Measurements from ENCODE around the gene AMMECR1L. TPM values are rescaled to one million over a fixed set of nuclear protein-coding genes. Genes with fewer than 3 reads are reported as not detected.
"Not testable (repeated sequence)": the region's sequence is repeated elsewhere in the genome, so short reads cannot be mapped to it uniquely, and the experiment has no call there.

Gene AMMECR1L
- total RNA-seq, 2 experiments from 2014 or later, result 16.4 to 17.4 TPM

GRCh38 chr2:127893494-127893893 lies 7.7 kb upstream of the AMMECR1L start:
- H3K4me3 Mint-ChIP-seq, result no peak overlapping the region
- DNase-seq, result no peak
- peaks cover 5% of the 10 kb centered on the region for H3K4me1 Mint-ChIP-seq
- peaks cover 2% of the 10 kb centered on the region for H3K36me3 Mint-ChIP-seq
- H3K27ac Mint-ChIP-seq, result no peak overlapping the region
- H3K9me3 Mint-ChIP-seq, result no peaks in the 10 kb centered on the region
- no peaks in the 10 kb centered on the region for H3K27me3 Mint-ChIP-seq

- H3K4me1 Mint-ChIP-seq, result peaks cover 5% of the 10 kb centered on the region
- H3K27me3 Mint-ChIP-seq, result no peaks in the 10 kb centered on the region
- H3K4me3 Mint-ChIP-seq, result no peak overlapping the region
- H3K9me3 Mint-ChIP-seq, result no peaks in the 10 kb centered on the region
- no peak overlapping the region for H3K27ac Mint-ChIP-seq
- DNase-seq, result no peak
- peaks cover 2% of the 10 kb centered on the region for H3K36me3 Mint-ChIP-seq
Measured at GRCh38 chr2:127893033-127893432, 7.3 kb upstream of the AMMECR1L start.

GRCh38 chr2:127891811-127892210 lies 6.1 kb upstream of the AMMECR1L start:
- no peaks in the 10 kb centered on the region for H3K27me3 Mint-ChIP-seq
- peaks cover 2% of the 10 kb centered on the region for H3K36me3 Mint-ChIP-seq
- DNase-seq, result no peak
- no peak overlapping the region for H3K4me3 Mint-ChIP-seq
- peaks cover 16% of the 10 kb centered on the region for H3K4me1 Mint-ChIP-seq
- H3K27ac Mint-ChIP-seq, result no peak overlapping the region
- no peaks in the 10 kb centered on the region for H3K9me3 Mint-ChIP-seq

- H3K9me3 Mint-ChIP-seq, DNase-seq, H3K27me3 Mint-ChIP-seq, H3K27ac Mint-ChIP-seq, H3K36me3 Mint-ChIP-seq, H3K4me3 Mint-ChIP-seq: not testable (repeated sequence)
- peaks cover 16% of the 10 kb centered on the region for H3K4me1 Mint-ChIP-seq
Measured at GRCh38 chr2:127890756-127891155, 5.0 kb upstream of the AMMECR1L start.

- Mint-ChIP-seq H3K4me3 (no peak overlapping the region), H3K27me3 (no peaks in the 10 kb centered on the region), H3K27ac (no peak overlapping the region), H3K36me3 (peaks cover 6% of the 10 kb centered on the region), H3K9me3 (no peaks in the 10 kb centered on the region), H3K4me1 (peaks cover 26% of the 10 kb centered on the region)
- DNase-seq, result no peak
Measured at GRCh38 chr2:127888772-127889171, 3.0 kb upstream of the AMMECR1L start.

- Mint-ChIP-seq H3K36me3 (peaks cover 6% of the 10 kb centered on the region), H3K27ac (no peak overlapping the region), H3K27me3 (no peaks in the 10 kb centered on the region), H3K4me3 (peak overlapping the region; percentile 86), H3K9me3 (no peaks in the 10 kb centered on the region), H3K4me1 (peaks cover 34% of the 10 kb centered on the region)
- no peak for DNase-seq
Measured at GRCh38 chr2:127887776-127888130, 2.0 kb upstream of the AMMECR1L start.

GRCh38 chr2:127887082-127887775 lies 1.5 kb upstream of the AMMECR1L start:
- H3K27ac Mint-ChIP-seq, result peak overlapping the region; percentile 74
- H3K36me3 Mint-ChIP-seq, result peaks cover 6% of the 10 kb centered on the region
- DNase-seq, result no peak
- peaks cover 34% of the 10 kb centered on the region for H3K4me1 Mint-ChIP-seq
- H3K4me3 Mint-ChIP-seq, result peak overlapping the region; percentile 86
- H3K9me3 Mint-ChIP-seq, result no peaks in the 10 kb centered on the region
- H3K27me3 Mint-ChIP-seq, result no peaks in the 10 kb centered on the region

- not testable (repeated sequence) for DNase-seq, H3K36me3 Mint-ChIP-seq, H3K27me3 Mint-ChIP-seq, H3K9me3 Mint-ChIP-seq
- H3K27ac Mint-ChIP-seq, result peak overlapping the region; percentile 81
- H3K4me1 Mint-ChIP-seq, result peaks cover 36% of the 10 kb centered on the region
- H3K4me3 Mint-ChIP-seq, result peak overlapping the region; percentile 80
Measured at GRCh38 chr2:127886593-127886935, 808 bp upstream of the AMMECR1L start.

GRCh38 chr2:127884861-127885740 lies 655 bp downstream of the AMMECR1L start:
- peak; percentile 51 for DNase-seq
- Mint-ChIP-seq H3K4me3 (peak overlapping the region; percentile 88), H3K27ac (peak overlapping the region; percentile 71), H3K4me1 (peaks cover 38% of the 10 kb centered on the region)
- H3K36me3 Mint-ChIP-seq, H3K9me3 Mint-ChIP-seq, H3K27me3 Mint-ChIP-seq: not testable (repeated sequence)

GRCh38 chr2:127884436-127884835 lies 1.3 kb downstream of the AMMECR1L start:
- H3K9me3 Mint-ChIP-seq, result no peaks in the 10 kb centered on the region
- H3K27ac Mint-ChIP-seq, result no peak overlapping the region
- peaks cover 44% of the 10 kb centered on the region for H3K4me1 Mint-ChIP-seq
- peaks cover 4% of the 10 kb centered on the region for H3K36me3 Mint-ChIP-seq
- no peaks in the 10 kb centered on the region for H3K27me3 Mint-ChIP-seq
- H3K4me3 Mint-ChIP-seq, result peak overlapping the region; percentile 88
- no peak for DNase-seq

- DNase-seq, result no peak
- H3K27me3 Mint-ChIP-seq, result no peaks in the 10 kb centered on the region
- peaks cover 55% of the 10 kb centered on the region for H3K4me1 Mint-ChIP-seq
- H3K4me3 Mint-ChIP-seq, result no peak overlapping the region
- H3K27ac Mint-ChIP-seq, result no peak overlapping the region
- no peaks in the 10 kb centered on the region for H3K9me3 Mint-ChIP-seq
- peaks cover 4% of the 10 kb centered on the region for H3K36me3 Mint-ChIP-seq
Measured at GRCh38 chr2:127879899-127880298, 5.9 kb downstream of the AMMECR1L start.

- no peak overlapping the region for H3K4me3 Mint-ChIP-seq
- no peak overlapping the region for H3K27ac Mint-ChIP-seq
- DNase-seq, result no peak
- H3K27me3 Mint-ChIP-seq, result no peaks in the 10 kb centered on the region
- H3K4me1 Mint-ChIP-seq, result peaks cover 43% of the 10 kb centered on the region
- no peaks in the 10 kb centered on the region for H3K9me3 Mint-ChIP-seq
- peaks cover 8% of the 10 kb centered on the region for H3K36me3 Mint-ChIP-seq
Measured at GRCh38 chr2:127877626-127878025, 8.1 kb downstream of the AMMECR1L start.

GRCh38 chr2:127877136-127877535 lies 8.6 kb downstream of the AMMECR1L start:
- Mint-ChIP-seq H3K4me1 (peaks cover 43% of the 10 kb centered on the region), H3K36me3 (peaks cover 11% of the 10 kb centered on the region), H3K4me3 (no peak overlapping the region), H3K27ac (no peak overlapping the region), H3K27me3 (no peaks in the 10 kb centered on the region), H3K9me3 (no peaks in the 10 kb centered on the region)
- no peak for DNase-seq

- Mint-ChIP-seq H3K36me3 (peaks cover 14% of the 10 kb centered on the region), H3K9me3 (no peaks in the 10 kb centered on the region), H3K4me1 (peaks cover 36% of the 10 kb centered on the region), H3K4me3 (no peak overlapping the region), H3K27ac (peak overlapping the region; percentile 22), H3K27me3 (no peaks in the 10 kb centered on the region)
- DNase-seq, result no peak
Measured at GRCh38 chr2:127874378-127875269, 11.1 kb downstream of the AMMECR1L start.

- no peaks in the 10 kb centered on the region for H3K9me3 Mint-ChIP-seq
- peaks cover 16% of the 10 kb centered on the region for H3K36me3 Mint-ChIP-seq
- no peaks in the 10 kb centered on the region for H3K27me3 Mint-ChIP-seq
- H3K4me3 Mint-ChIP-seq, result no peak overlapping the region
- no peak overlapping the region for H3K27ac Mint-ChIP-seq
- peaks cover 30% of the 10 kb centered on the region for H3K4me1 Mint-ChIP-seq
- no peak for DNase-seq
Measured at GRCh38 chr2:127873707-127874303, 12.0 kb downstream of the AMMECR1L start.
